DOHH2 (cell line): ENCODE data around the gene SLC26A3.

Experiments
- CTCF ChIP-seq: fragments of 200-600 bp; sonication (generic); IDR thresholded peaks from one replicate; pipeline ENCODE4 v1.5.1; 2014; ENCODE audit warnings: antibody characterized with exemption, mild to moderate bottlenecking, low read depth, low read length; ENCODE audit not compliant: poor library complexity, severe bottlenecking
- EZH2phosphoT487 ChIP-seq: fragments of 200-600 bp; sonication (generic); IDR thresholded peaks from 2 replicates; pipeline ENCODE4 v1.6.1; 2017; ENCODE audit warnings: borderline replicate concordance, mild to moderate bottlenecking, antibody characterized with exemption, low read length, moderate library complexity, mixed read lengths

- TF ChIP-seq EZH2phosphoT487 (no peak), CTCF (no peak)
Measured at GRCh38 chr7:107783648-107784047, 19.4 kb downstream of the SLC26A3 start.
